OCI-LY1 (cell line): Measurements from ENCODE around the gene BRF1.

Experiments used
- H2AFZ ChIP-seq: fragments of 200-600 bp; sonication (generic), shearing (Covaris generic); 2 replicates; pipeline ENCODE4 v1.6.0; 2014; ENCODE audit warnings: antibody characterized with exemption, mild to moderate bottlenecking, low read length
- H3F3A ChIP-seq: fragments of 200-600 bp; sonication (generic), shearing (Covaris generic); 2 replicates; pipeline ENCODE4 v1.6.0; 2014; ENCODE audit warnings: mild to moderate bottlenecking, antibody characterized with exemption, low read length, moderate library complexity; ENCODE audit not compliant: insufficient read depth
- H3K27ac ChIP-seq: fragments of 200-600 bp; sonication (generic); 2 replicates; pipeline ENCODE4 v1.5.1; 2014; ENCODE audit warnings: low read length, mixed run types, mild to moderate bottlenecking, low read depth; ENCODE audit not compliant: poor library complexity, severe bottlenecking
- H3K27me3 ChIP-seq: fragments of 200-600 bp; sonication (generic); 2 replicates; pipeline ENCODE4 v1.6.0; 2014; ENCODE audit warnings: antibody characterized with exemption, mild to moderate bottlenecking, low read length, moderate library complexity; ENCODE audit not compliant: insufficient read depth
- H3K36me3 ChIP-seq: fragments of 200-600 bp; sonication (generic); 2 replicates; pipeline ENCODE4 v1.6.1; 2014; ENCODE audit warnings: mild to moderate bottlenecking, antibody characterized with exemption, low read length, moderate library complexity, mixed read lengths; ENCODE audit not compliant: insufficient read depth
- H3K4me1 ChIP-seq: fragments of 200-600 bp; sonication (generic); 2 replicates; pipeline ENCODE4 v1.5.1; 2014; ENCODE audit warnings: mild to moderate bottlenecking, low read length, moderate library complexity; ENCODE audit not compliant: insufficient read depth, severe bottlenecking
- H3K4me2 ChIP-seq: fragments of 200-600 bp; sonication (generic), shearing (Covaris generic); 2 replicates; pipeline ENCODE4 v1.6.1; 2014; ENCODE audit warnings: low read length
- H3K4me3 ChIP-seq: fragments of 200-600 bp; sonication (generic); 2 replicates; pipeline ENCODE4 v1.5.1; 2014; ENCODE audit warnings: low read length, low read depth, mild to moderate bottlenecking, mixed read lengths; ENCODE audit not compliant: poor library complexity, severe bottlenecking
- H3K79me2 ChIP-seq: fragments of 200-600 bp; shearing (Covaris generic); 2 replicates; pipeline ENCODE4 v1.6.1; 2016; ENCODE audit warnings: mixed run types, low read length, mixed read lengths; ENCODE audit not compliant: insufficient read depth
- H3K9ac ChIP-seq: fragments of 200-600 bp; sonication (generic), shearing (Covaris generic); 2 replicates; pipeline ENCODE4 v1.6.1; 2014; ENCODE audit warnings: mild to moderate bottlenecking, low read length, mixed read lengths
- H3K9me2 ChIP-seq: fragments of 200-600 bp; sonication (generic), shearing (Covaris generic); 2 replicates; pipeline ENCODE4 v1.6.1; 2014; ENCODE audit warnings: low read depth, mild to moderate bottlenecking, low read length, mixed read lengths
- H3K9me3 ChIP-seq: fragments of 200-600 bp; shearing (Covaris generic); 2 replicates; pipeline ENCODE4 v1.6.1; 2014; ENCODE audit warnings: low read length, mixed read lengths
- H4K20me1 ChIP-seq: fragments of 200-600 bp; sonication (generic), shearing (Covaris generic); 2 replicates; pipeline ENCODE4 v1.6.0; 2016; ENCODE audit warnings: mild to moderate bottlenecking, low read length; ENCODE audit not compliant: insufficient read depth
- CTCF ChIP-seq: fragments of 200-600 bp; sonication (generic), shearing (Covaris generic); IDR thresholded peaks from 2 replicates; pipeline ENCODE4 v1.5.1; 2017; ENCODE audit warnings: mild to moderate bottlenecking, antibody characterized with exemption, low read length, moderate library complexity, mixed read lengths
- EZH2 ChIP-seq: fragments of 200-600 bp; sonication (generic), shearing (Covaris generic); IDR thresholded peaks from 2 replicates; pipeline ENCODE4 v1.8.0; 2017; ENCODE audit warnings: borderline replicate concordance, mixed run types, mild to moderate bottlenecking, antibody characterized with exemption, low read length, moderate library complexity, mixed read lengths

Gene BRF1

GRCh38 chr14:105172476-105172875 is 128.3 kb downstream of the BRF1 start:
- no peaks in the 10 kb centered on the region for H3K9me3 ChIP-seq
- TF ChIP-seq CTCF (no peak), EZH2 (no peak)

GRCh38 chr14:105171004-105171673 is 129.7 kb downstream of the BRF1 start:
- Histone ChIP-seq H3K36me3 (no peaks in the 10 kb centered on the region), H3K79me2 (no peaks in the 10 kb centered on the region), H3K9ac (no peak overlapping the region), H2AFZ (no peak overlapping the region), H4K20me1 (no peaks in the 10 kb centered on the region), H3K27me3 (peaks cover 5% of the 10 kb centered on the region; the same call in 1 of the 2 replicates), H3K27ac (no peak overlapping the region), H3K4me1 (peaks cover 18% of the 10 kb centered on the region), H3F3A (no peaks in the 10 kb centered on the region), H3K9me2 (no peaks in the 10 kb centered on the region), H3K9me3 (no peaks in the 10 kb centered on the region), H3K4me3 (no peak overlapping the region), H3K4me2 (no peak overlapping the region)
- TF ChIP-seq EZH2 = no peak
- TF ChIP-seq CTCF = no peak

More at GRCh38 chr14:105172476-105172875, 128.3 kb downstream of the BRF1 start:
- H3K4me3 ChIP-seq = no peak overlapping the region
- H3K79me2 ChIP-seq = no peaks in the 10 kb centered on the region
- no peak overlapping the region for H2AFZ ChIP-seq
- H3K27me3 ChIP-seq = peaks cover 10% of the 10 kb centered on the region; the same call in 1 of the 2 replicates
- H3K4me1 ChIP-seq = peaks cover 18% of the 10 kb centered on the region
- no peaks in the 10 kb centered on the region for H4K20me1 ChIP-seq
- no peak overlapping the region for H3K9ac ChIP-seq
- H3K36me3 ChIP-seq = no peaks in the 10 kb centered on the region
- H3K27ac ChIP-seq = no peak overlapping the region
- no peak overlapping the region for H3K4me2 ChIP-seq
- no peaks in the 10 kb centered on the region for H3K9me2 ChIP-seq
- H3F3A ChIP-seq = no peaks in the 10 kb centered on the region

- Histone ChIP-seq H3K4me1 (peaks cover 18% of the 10 kb centered on the region), H3F3A (no peaks in the 10 kb centered on the region), H3K27me3 (peaks cover 10% of the 10 kb centered on the region; the same call in 1 of the 2 replicates), H3K27ac (no peak overlapping the region), H3K9me2 (no peaks in the 10 kb centered on the region), H3K9ac (no peak overlapping the region), H4K20me1 (no peaks in the 10 kb centered on the region), H2AFZ (no peak overlapping the region), H3K9me3 (no peaks in the 10 kb centered on the region), H3K79me2 (no peaks in the 10 kb centered on the region), H3K36me3 (no peaks in the 10 kb centered on the region), H3K4me2 (no peak overlapping the region), H3K4me3 (no peak overlapping the region)
- TF ChIP-seq CTCF (no peak), EZH2 (no peak)
Measured at GRCh38 chr14:105169776-105170655, 130.8 kb downstream of the BRF1 start.
